B cell (primary cell): ENCODE results near the gene SPRY4. TPM values are rescaled to one million over a fixed set of nuclear protein-coding genes. Genes with fewer than 3 reads are reported as not detected.

Experiments
- ATAC-seq: fragments of 200-7000 bp; cut with Tn5 transposase; one replicate; pipeline ENCODE4 v1.10.0; 2021; ENCODE audit warnings: low read depth, mild to moderate bottlenecking, moderate number of reproducible peaks, moderate library complexity
- CTCF ChIA-PET: fragments of 350-600 bp; sonication (Branson Sonifier 250); formaldehyde crosslinking; loops from one replicate; lab custom pipeline; 2021; ENCODE audit warnings: antibody characterized with exemption, inconsistent platforms; lab: Charles Lee
- POLR2A ChIA-PET: fragments of 350-600 bp; sonication (Branson Sonifier 250); formaldehyde crosslinking; loops from one replicate; lab custom pipeline; 2021; ENCODE audit warnings: antibody characterized with exemption; lab: Charles Lee
- DNase-seq: peaks from one replicate; pipeline ENCODE4 v3.0.0; 2013
- H2AFZ ChIP-seq: 2 replicates; pipeline ENCODE4 v1.6.1; 2012; ENCODE audit warnings: mild to moderate bottlenecking, low read depth, low read length; ENCODE audit not compliant: insufficient read depth, poor library complexity, severe bottlenecking
- H3K27ac ChIP-seq, 2 donors: 1 replicate in 1 of 2; 2 replicates in 1 of 2; pipeline ENCODE4 v1.5.1; 2012 to 2013; ENCODE audit warnings: low read length in 2 of 2, mild to moderate bottlenecking in 2 of 2, moderate library complexity in 1 of 2
- H3K27me3 ChIP-seq, 4 experiments: fragments of 200-600 bp in 1 of 4; sonication (generic) in 1 of 4; replicated peaks in 1 of 4; 1 replicate in 2 of 4; 2 replicates in 2 of 4; pipeline versions ENCODE4 v1.6.1 to v1.7.0; 2013 to 2016; ENCODE audit warnings: low read length in 3 of 4, mild to moderate bottlenecking in 2 of 4, mixed read lengths in 1 of 4, moderate library complexity in 1 of 4; ENCODE audit not compliant: insufficient read depth in 4 of 4, control insufficient read depth in 3 of 4; ENCODE audit errors: control extremely low read depth in 1 of 4
- H3K36me3 ChIP-seq, 2 experiments: replicated peaks in 1 of 2; 1 replicate in 1 of 2; 2 replicates in 1 of 2; pipeline versions ENCODE4 v1.6.1 to v1.7.1; 2013; ENCODE audit warnings: low read length in 1 of 2; ENCODE audit not compliant: insufficient read depth in 2 of 2, control insufficient read depth in 1 of 2; ENCODE audit errors: control extremely low read depth in 1 of 2, extremely low read depth in 1 of 2
- H3K4me1 ChIP-seq, 2 donors: fragments of 200-600 bp in 1 of 2; sonication (generic) in 1 of 2; 1 replicate in 1 of 2; 2 replicates in 1 of 2; pipeline versions ENCODE4 v1.5.1 to v1.6.1; 2013 to 2017; ENCODE audit warnings: low read length in 2 of 2; ENCODE audit not compliant: control insufficient read depth in 2 of 2, insufficient read depth in 2 of 2
- H3K4me2 ChIP-seq: replicated peaks from 2 replicates; pipeline ENCODE3; 2012; ENCODE audit warnings: mild to moderate bottlenecking, low read depth, low read length; ENCODE audit not compliant: poor library complexity, severe bottlenecking
- H3K4me3 ChIP-seq, 5 experiments: fragments of 200-600 bp in 1 of 5; sonication (generic) in 1 of 5; 1 replicate in 3 of 5; 2 replicates in 2 of 5; pipeline versions ENCODE4 v1.5.1 to v1.7.0; 2011 to 2016; ENCODE audit warnings: low read length in 4 of 5, mild to moderate bottlenecking in 4 of 5, low read depth in 2 of 5, control low read depth in 1 of 5, moderate library complexity in 1 of 5; ENCODE audit not compliant: insufficient read depth in 1 of 5; ENCODE audit errors: control extremely low read depth in 1 of 5, extremely low read depth in 1 of 5
- H3K79me2 ChIP-seq: fragments of 200-600 bp; sonication (generic); one replicate; pipeline ENCODE4 v1.6.0; 2016; ENCODE audit warnings: low read length; ENCODE audit not compliant: control insufficient read depth, insufficient read depth
- H3K9ac ChIP-seq: fragments of 200-600 bp; sonication (generic); 2 replicates; pipeline ENCODE4 v1.6.1; 2017; ENCODE audit warnings: mild to moderate bottlenecking, low read length, moderate library complexity
- H3K9me3 ChIP-seq, 3 donors: one replicate each; pipeline versions ENCODE4 v1.6.1 to v1.7.1; 2013; ENCODE audit warnings: low read length in 2 of 3; ENCODE audit not compliant: control insufficient read depth in 2 of 3, insufficient read depth in 1 of 3; ENCODE audit errors: control extremely low read depth in 1 of 3
- H4K20me1 ChIP-seq: 2 replicates; pipeline ENCODE4 v1.6.0; 2012; ENCODE audit warnings: mild to moderate bottlenecking, low read length; ENCODE audit not compliant: insufficient read depth, control insufficient read depth, poor library complexity, severe bottlenecking
- H3K27ac Mint-ChIP-seq: one replicate; pipeline ENCODE4 v1.8.0; 2021; ENCODE audit warnings: mixed read lengths
- H3K27me3 Mint-ChIP-seq: one replicate; pipeline ENCODE4 v1.8.0; 2021; ENCODE audit warnings: mixed read lengths
- H3K4me1 Mint-ChIP-seq: one replicate; pipeline ENCODE4 v1.8.0; 2021; ENCODE audit warnings: mixed read lengths
- H3K4me3 Mint-ChIP-seq: one replicate; pipeline ENCODE4 v1.8.0; 2021; ENCODE audit warnings: mixed read lengths
- H3K9me3 Mint-ChIP-seq: one replicate; pipeline ENCODE4 v1.8.0; 2022; ENCODE audit warnings: mixed read lengths; ENCODE audit not compliant: insufficient read depth
- EZH2 ChIP-seq: IDR thresholded peaks from 2 replicates; pipeline ENCODE4 v1.6.1; 2012; ENCODE audit warnings: borderline replicate concordance, low read depth, mild to moderate bottlenecking, moderate library complexity, low read length; ENCODE audit not compliant: insufficient read depth, poor library complexity, severe bottlenecking
- WGBS: methylation state at CpG from one replicate; pipeline ENCODE4 v1.1.5; 2013; ENCODE audit warnings: missing lambda C conversion rate; ENCODE audit not compliant: insufficient coverage; 5-methylcytosine and 5-hydroxymethylcytosine counted together
- intact Hi-C: fragments of 100-400 bp; cut with micrococcal nuclease; formaldehyde crosslinking; loops from one replicate; pipeline ENCODE4 v1.10.0; 2022
- polyA plus RNA-seq: library from polyadenylated mRNA; depleted of rRNA; stranded (reverse); fragments of >200 nt; gene quantifications from 2 replicates; pipeline ENCODE4 v1.2.3, GENCODE V29; 2012
- total RNA-seq, 2 donors: library from RNA; stranded (reverse); fragments of 120-200 nt in 1 of 2; gene quantifications; 1 replicate in 1 of 2; 2 replicates in 1 of 2; pipeline versions ENCODE4 v1.2.3 to v1.2.4, GENCODE V29; 2013 to 2022
- TF ChIP-seq, protein P1 (sequence below): fragments of 200-600 bp; IDR thresholded peaks from one replicate; pipeline ENCODE4 v1.8.0; 2022; ENCODE audit warnings: antibody characterized with exemption, mild to moderate bottlenecking

The SPRY4 gene
- total and polyA plus RNA-seq, 2 donors (not counting 1 experiment from before 2014, with no cell fraction given): 0.06 TPM; not detected in 1

GRCh38 chr5:142356716-142357468 lies 32.1 kb upstream of the SPRY4 start:
- peaks cover 0 to 27% (median 10%) of the 10 kb centered on the region in 4 experiments for H3K27me3 ChIP-seq
- ChIA-PET CTCF (interaction anchor here (0.7 to 1.7 kb wide), 4 partner anchors 11 to 124 kb away, joined by 3 to 4 read pairs (median 3); partner anchors contain the start of gene SPRY4), POLR2A (interaction anchor here (0.6 kb wide), 2 partner anchors 63 to 655 kb away, joined by 3 read pairs; no protein-coding TSS in a partner anchor)
- H3K27me3 Mint-ChIP-seq: peaks cover 9% of the 10 kb centered on the region
- intact Hi-C loops: loop anchor here (1.0 to 10.0 kb wide), 4 partner anchors 32 to 1048 kb away; partner anchors contain the start of genes GNPDA1, NR3C1 and SPRY4
- peak overlapping the region; percentile 54 to 86 (median 64) for H3K4me3 ChIP-seq
- peaks cover 0 to 11% (median 0%) of the 10 kb centered on the region in 3 donors for H3K9me3 ChIP-seq
- peak overlapping the region; percentile 28 to 83 for H3K27ac ChIP-seq
- peaks cover 40 to 44% of the 10 kb centered on the region in 2 donors for H3K4me1 ChIP-seq
- H3K4me3 Mint-ChIP-seq: peak overlapping the region; percentile 84
- H3K36me3 ChIP-seq: no peaks in the 10 kb centered on the region
- DNase-seq (peak; percentile 90), ATAC-seq (peak; percentile 84)
- peak overlapping the region; percentile 80 for H3K27ac Mint-ChIP-seq
- H4K20me1 ChIP-seq: no peaks in the 10 kb centered on the region
- H2AFZ ChIP-seq: peak overlapping the region; percentile 89
- under 1% methylated on average over 82 of the region's 82 CpGs for WGBS
- peak overlapping the region; percentile 98 for H3K4me2 ChIP-seq
- peaks cover 47% of the 10 kb centered on the region for H3K4me1 Mint-ChIP-seq
- H3K9me3 Mint-ChIP-seq: no peaks in the 10 kb centered on the region
- TF ChIP-seq, protein P1, sequence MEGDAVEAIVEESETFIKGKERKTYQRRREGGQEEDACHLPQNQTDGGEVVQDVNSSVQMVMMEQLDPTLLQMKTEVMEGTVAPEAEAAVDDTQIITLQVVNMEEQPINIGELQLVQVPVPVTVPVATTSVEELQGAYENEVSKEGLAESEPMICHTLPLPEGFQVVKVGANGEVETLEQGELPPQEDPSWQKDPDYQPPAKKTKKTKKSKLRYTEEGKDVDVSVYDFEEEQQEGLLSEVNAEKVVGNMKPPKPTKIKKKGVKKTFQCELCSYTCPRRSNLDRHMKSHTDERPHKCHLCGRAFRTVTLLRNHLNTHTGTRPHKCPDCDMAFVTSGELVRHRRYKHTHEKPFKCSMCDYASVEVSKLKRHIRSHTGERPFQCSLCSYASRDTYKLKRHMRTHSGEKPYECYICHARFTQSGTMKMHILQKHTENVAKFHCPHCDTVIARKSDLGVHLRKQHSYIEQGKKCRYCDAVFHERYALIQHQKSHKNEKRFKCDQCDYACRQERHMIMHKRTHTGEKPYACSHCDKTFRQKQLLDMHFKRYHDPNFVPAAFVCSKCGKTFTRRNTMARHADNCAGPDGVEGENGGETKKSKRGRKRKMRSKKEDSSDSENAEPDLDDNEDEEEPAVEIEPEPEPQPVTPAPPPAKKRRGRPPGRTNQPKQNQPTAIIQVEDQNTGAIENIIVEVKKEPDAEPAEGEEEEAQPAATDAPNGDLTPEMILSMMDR: no peak
- TF ChIP-seq EZH2: no peak
- H3K79me2 ChIP-seq: no peaks in the 10 kb centered on the region
- peak overlapping the region; percentile 81 for H3K9ac ChIP-seq
